H9 (cell line): ENCODE data around the gene ABCA1. TPM values are rescaled to one million over a fixed set of nuclear protein-coding genes. Genes with fewer than 3 reads are reported as not detected.

Source experiments
- DNase-seq: peaks from one replicate; pipeline ENCODE4 v3.0.0-alpha.2; 2017
- H2AFZ ChIP-seq: one replicate; pipeline ENCODE4 v1.6.1; 2013; ENCODE audit warnings: mild to moderate bottlenecking, low read length, control low read depth, moderate library complexity
- H2AK5ac ChIP-seq: 2 replicates; pipeline ENCODE4 v1.6.1; 2013; ENCODE audit warnings: low read length, control low read depth, mixed read lengths; ENCODE audit not compliant: insufficient read length
- H2BK120ac ChIP-seq: one replicate; pipeline ENCODE4 v1.6.1; 2013; ENCODE audit warnings: low read depth, mild to moderate bottlenecking, low read length, control low read depth, inconsistent platforms; ENCODE audit not compliant: poor library complexity, severe bottlenecking
- H2BK12ac ChIP-seq: 2 replicates; pipeline ENCODE4 v1.6.1; 2013; ENCODE audit warnings: low read length, control low read depth, mixed read lengths, low read depth; ENCODE audit not compliant: insufficient read length
- H2BK15ac ChIP-seq: 2 replicates; pipeline ENCODE4 v1.6.1; 2013; ENCODE audit warnings: low read depth, low read length, control low read depth
- H2BK20ac ChIP-seq: one replicate; pipeline ENCODE4 v1.6.1; 2013; ENCODE audit warnings: low read depth, mild to moderate bottlenecking, low read length, control low read depth, inconsistent platforms; ENCODE audit not compliant: poor library complexity, severe bottlenecking
- H2BK5ac ChIP-seq: 2 replicates; pipeline ENCODE4 v1.6.1; 2013; ENCODE audit warnings: low read length, control low read depth, mixed read lengths; ENCODE audit not compliant: insufficient read length
- H3K14ac ChIP-seq: 2 replicates; pipeline ENCODE4 v1.6.1; 2013; ENCODE audit warnings: low read length, control low read depth; ENCODE audit not compliant: insufficient read depth
- H3K18ac ChIP-seq: 2 replicates; pipeline ENCODE4 v1.6.1; 2013; ENCODE audit warnings: low read depth, mild to moderate bottlenecking, mixed read lengths, low read length, control low read depth; ENCODE audit not compliant: insufficient read length
- H3K23ac ChIP-seq: 2 replicates; pipeline ENCODE4 v1.6.1; 2013; ENCODE audit warnings: low read length, control low read depth, mixed read lengths, low read depth; ENCODE audit not compliant: insufficient read length
- H3K23me2 ChIP-seq: 2 replicates; pipeline ENCODE4 v1.6.1; 2013; ENCODE audit warnings: low read depth, mild to moderate bottlenecking, mixed read lengths, low read length, control low read depth; ENCODE audit not compliant: insufficient read length, poor library complexity, severe bottlenecking
- H3K27ac ChIP-seq: 2 replicates; pipeline ENCODE4 v1.5.1; 2013; ENCODE audit warnings: low read length, control low read depth, mixed read lengths, low read depth; ENCODE audit not compliant: insufficient read length
- H3K27me3 ChIP-seq: 2 replicates; pipeline ENCODE4 v1.6.1; 2013; ENCODE audit warnings: low read length, control low read depth, inconsistent platforms; ENCODE audit not compliant: insufficient read depth
- H3K4ac ChIP-seq: 2 replicates; pipeline ENCODE4 v1.6.1; 2013; ENCODE audit warnings: low read depth, mild to moderate bottlenecking, control low read depth, inconsistent platforms, low read length, moderate library complexity
- H3K4me1 ChIP-seq: 2 replicates; pipeline ENCODE4 v1.6.1; 2013; ENCODE audit warnings: low read length, control low read depth, inconsistent platforms; ENCODE audit not compliant: insufficient read depth
- H3K4me2 ChIP-seq: 2 replicates; pipeline ENCODE4 v1.6.1; 2013; ENCODE audit warnings: low read length, control low read depth, mixed read lengths; ENCODE audit not compliant: insufficient read length, insufficient read depth
- H3K56ac ChIP-seq: 2 replicates; pipeline ENCODE4 v1.6.1; 2013; ENCODE audit warnings: low read depth, mild to moderate bottlenecking, mixed read lengths, low read length, control low read depth; ENCODE audit not compliant: insufficient read length
- H3K79me1 ChIP-seq: 2 replicates; pipeline ENCODE4 v1.6.1; 2013; ENCODE audit warnings: low read depth, mild to moderate bottlenecking, moderate library complexity, low read length, control low read depth, inconsistent platforms; ENCODE audit not compliant: insufficient read depth, poor library complexity, severe bottlenecking
- H3K79me2 ChIP-seq: 2 replicates; pipeline ENCODE4 v1.6.1; 2013; ENCODE audit warnings: low read length, control low read depth, inconsistent platforms; ENCODE audit not compliant: insufficient read depth
- H3K9ac ChIP-seq: 2 replicates; pipeline ENCODE4 v1.6.1; 2013; ENCODE audit warnings: low read length, control low read depth, mixed read lengths; ENCODE audit not compliant: insufficient read length; ENCODE audit errors: extremely low read depth
- H3K9me3 ChIP-seq: one replicate; pipeline ENCODE4 v1.6.1; 2013; ENCODE audit warnings: low read depth, low read length, inconsistent platforms; ENCODE audit not compliant: control insufficient read depth
- H3T11ph ChIP-seq: one replicate; pipeline ENCODE4 v1.6.1; 2013; ENCODE audit warnings: mild to moderate bottlenecking, low read length, control low read depth, inconsistent platforms
- H4K20me1 ChIP-seq: one replicate; pipeline ENCODE4 v1.6.1; 2013; ENCODE audit not compliant: control insufficient read depth, insufficient read length, insufficient read depth
- H4K5ac ChIP-seq: 2 replicates; pipeline ENCODE4 v1.6.1; 2013; ENCODE audit warnings: low read depth, mild to moderate bottlenecking, mixed read lengths, low read length, control low read depth; ENCODE audit not compliant: insufficient read length
- H4K8ac ChIP-seq: replicated peaks from 2 replicates; pipeline ENCODE4 v1.6.1; 2013; ENCODE audit warnings: low read length, control low read depth, mixed read lengths, low read depth; ENCODE audit not compliant: insufficient read length
- H4K91ac ChIP-seq: 2 replicates; pipeline ENCODE4 v1.6.1; 2013; ENCODE audit warnings: low read depth, mild to moderate bottlenecking, moderate library complexity, mixed read lengths, low read length, control low read depth; ENCODE audit not compliant: insufficient read length
- H3K27ac Mint-ChIP-seq, 3 experiments: 2 replicates in 2 of 3; 3 replicates in 1 of 3; pipeline ENCODE4 v1.8.0; 2020 to 2021; ENCODE audit warnings: mixed read lengths in 3 of 3, mild to moderate bottlenecking in 1 of 3, moderate library complexity in 1 of 3
- H3K27me3 Mint-ChIP-seq: 2 replicates; pipeline ENCODE4 v1.8.0; 2021; ENCODE audit warnings: low read depth, mild to moderate bottlenecking, moderate library complexity, mixed read lengths
- H3K36me3 Mint-ChIP-seq, 3 experiments: 2 replicates in 2 of 3; 3 replicates in 1 of 3; pipeline ENCODE4 v1.8.0; 2020 to 2021; ENCODE audit warnings: low read depth in 3 of 3, mixed read lengths in 3 of 3; ENCODE audit not compliant: insufficient read depth in 1 of 3
- H3K4me1 Mint-ChIP-seq, 2 experiments: 2 replicates each; pipeline ENCODE4 v1.8.0; 2020; ENCODE audit warnings: mixed read lengths in 2 of 2
- H3K4me3 Mint-ChIP-seq, 2 experiments: 2 replicates in 1 of 2; 3 replicates in 1 of 2; pipeline ENCODE4 v1.8.0; 2020 to 2021; ENCODE audit warnings: mild to moderate bottlenecking in 2 of 2, mixed read lengths in 2 of 2, moderate library complexity in 1 of 2
- H3K9me3 Mint-ChIP-seq, 2 experiments: 2 replicates in 1 of 2; 3 replicates in 1 of 2; pipeline ENCODE4 v1.8.0; 2020; ENCODE audit warnings: mild to moderate bottlenecking in 2 of 2, mixed read lengths in 2 of 2, moderate library complexity in 1 of 2
- WGBS: extraction: QIAGEN DNeasy Blood & Tissue Kit; methylation state at CpG from one replicate; pipeline ENCODE4 v1.1.7; 2013; ENCODE audit warnings: missing lambda C conversion rate, low lambda C conversion rate, mixed read lengths; ENCODE audit not compliant: insufficient read length; ENCODE audit errors: extremely low coverage; 5-methylcytosine and 5-hydroxymethylcytosine counted together
- total RNA-seq: library from RNA; stranded (reverse); gene quantifications from 2 replicates; pipeline ENCODE4 v1.2.1, GENCODE V29; 2021
- TF ChIP-seq, protein P1 (sequence below): fragments of 200-600 bp; sonication (generic); conservative IDR thresholded peaks from 3 replicates; pipeline ENCODE4 v1.8.0; 2021; ENCODE audit warnings: antibody characterized with exemption, mild to moderate bottlenecking

ABCA1 gene
- total RNA-seq, 1 experiment from 2014 or later, result 16.6 TPM

DNA sequence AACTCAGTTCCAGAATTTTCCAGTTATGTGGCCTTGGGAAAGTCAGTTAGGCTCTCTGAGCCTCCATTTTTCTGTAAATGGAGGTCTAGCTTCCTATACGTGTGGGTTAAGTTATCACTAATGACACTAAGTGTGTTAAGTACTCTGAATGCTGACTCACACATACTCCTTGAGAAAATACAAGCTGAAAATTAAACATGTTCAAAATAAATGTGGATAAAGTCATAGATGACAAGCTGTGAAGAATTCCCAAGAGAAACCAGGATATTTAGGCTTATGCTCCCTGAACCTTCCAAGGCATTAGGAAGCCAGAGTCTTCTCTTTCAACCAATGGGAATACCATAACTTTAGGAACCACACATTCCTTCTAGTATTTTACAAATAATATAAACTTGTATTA is 58.1 kb downstream of the ABCA1 start:
- Mint-ChIP-seq H3K36me3 (peaks cover 8 to 20% (median 17%) of the 10 kb centered on the region in 3 experiments; a peak in 6 of 7 replicates), H3K4me3 (no peak overlapping the region), H3K9me3 (peaks cover 7% of the 10 kb centered on the region in 2 experiments; a peak in 4 of 5 replicates), H3K27me3 (peaks cover 4% of the 10 kb centered on the region), H3K27ac (no peak overlapping the region), H3K4me1 (peaks cover 36 to 37% of the 10 kb centered on the region in 2 experiments)
- H2BK15ac ChIP-seq, result no peak overlapping the region
- TF ChIP-seq, protein P1, sequence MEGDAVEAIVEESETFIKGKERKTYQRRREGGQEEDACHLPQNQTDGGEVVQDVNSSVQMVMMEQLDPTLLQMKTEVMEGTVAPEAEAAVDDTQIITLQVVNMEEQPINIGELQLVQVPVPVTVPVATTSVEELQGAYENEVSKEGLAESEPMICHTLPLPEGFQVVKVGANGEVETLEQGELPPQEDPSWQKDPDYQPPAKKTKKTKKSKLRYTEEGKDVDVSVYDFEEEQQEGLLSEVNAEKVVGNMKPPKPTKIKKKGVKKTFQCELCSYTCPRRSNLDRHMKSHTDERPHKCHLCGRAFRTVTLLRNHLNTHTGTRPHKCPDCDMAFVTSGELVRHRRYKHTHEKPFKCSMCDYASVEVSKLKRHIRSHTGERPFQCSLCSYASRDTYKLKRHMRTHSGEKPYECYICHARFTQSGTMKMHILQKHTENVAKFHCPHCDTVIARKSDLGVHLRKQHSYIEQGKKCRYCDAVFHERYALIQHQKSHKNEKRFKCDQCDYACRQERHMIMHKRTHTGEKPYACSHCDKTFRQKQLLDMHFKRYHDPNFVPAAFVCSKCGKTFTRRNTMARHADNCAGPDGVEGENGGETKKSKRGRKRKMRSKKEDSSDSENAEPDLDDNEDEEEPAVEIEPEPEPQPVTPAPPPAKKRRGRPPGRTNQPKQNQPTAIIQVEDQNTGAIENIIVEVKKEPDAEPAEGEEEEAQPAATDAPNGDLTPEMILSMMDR, result no peak
- peaks cover 2% of the 10 kb centered on the region for H4K20me1 ChIP-seq
- no peaks in the 10 kb centered on the region for H3K27me3 ChIP-seq
- no peak overlapping the region for H3K4ac ChIP-seq
- H3K14ac ChIP-seq, result no peak overlapping the region
- H3T11ph ChIP-seq, result no peak overlapping the region
- no peak overlapping the region for H4K5ac ChIP-seq
- H3K18ac ChIP-seq, result no peak overlapping the region
- H3K79me1 ChIP-seq, result no peaks in the 10 kb centered on the region
- no peaks in the 10 kb centered on the region for H3K79me2 ChIP-seq
- no peak overlapping the region for H3K9ac ChIP-seq
- H2BK20ac ChIP-seq, result no peak overlapping the region
- H3K4me1 ChIP-seq, result no peaks in the 10 kb centered on the region; the same call in 1 of the 2 replicates
- H4K8ac ChIP-seq, result no peak overlapping the region
- no peak overlapping the region for H4K91ac ChIP-seq
- H3K9me3 ChIP-seq, result no peaks in the 10 kb centered on the region
- no peak overlapping the region for H3K23ac ChIP-seq
- no CpG with 5 or more reads among the region's 1 CpG for WGBS
- no peak overlapping the region for H3K27ac ChIP-seq
- no peak overlapping the region for H2BK120ac ChIP-seq
- no peak overlapping the region for H2BK5ac ChIP-seq
- H2BK12ac ChIP-seq, result no peak overlapping the region
- no peak overlapping the region for H3K4me2 ChIP-seq
- no peak for DNase-seq
- H2AK5ac ChIP-seq, result no peak overlapping the region
- H2AFZ ChIP-seq, result no peak overlapping the region
- H3K23me2 ChIP-seq, result no peaks in the 10 kb centered on the region
- no peak overlapping the region for H3K56ac ChIP-seq
